Kidney epithelial cell (primary cell): ENCODE measurements around the gene MVP. TPM values are rescaled to one million over a fixed set of nuclear protein-coding genes. Genes with fewer than 3 reads are reported as not detected.

ENCODE experiments used
- DNase-seq: peaks from one replicate; pipeline ENCODE4 v3.0.0-alpha.2; 2010; ENCODE audit warnings: low read depth
- H3K27me3 ChIP-seq: 2 replicates; pipeline ENCODE4 v1.6.0; 2011; ENCODE audit warnings: low read length; ENCODE audit not compliant: control insufficient read depth, insufficient read depth
- H3K36me3 ChIP-seq: 2 replicates; pipeline ENCODE4 v1.5.1; 2011; ENCODE audit warnings: low read length; ENCODE audit not compliant: control insufficient read depth, insufficient read depth
- H3K4me3 ChIP-seq: 2 replicates; pipeline ENCODE4 v1.5.1; 2011; ENCODE audit warnings: low read depth, mild to moderate bottlenecking, control low read depth, low read length
- total RNA-seq: library from RNA; depleted of rRNA; stranded (reverse); fragments of >200 nt; gene quantifications from 2 replicates; pipeline ENCODE4 v1.2.3, GENCODE V29; 2015
- TF ChIP-seq, protein P1 (sequence below): IDR thresholded peaks from 2 replicates; pipeline ENCODE4 v1.5.1; 2011; ENCODE audit warnings: mild to moderate bottlenecking, moderate library complexity, low read length, control low read depth, inconsistent platforms; ENCODE audit not compliant: insufficient read depth, poor library complexity, severe bottlenecking

MVP gene
- total RNA-seq, 1 donor from 2014 or later: 194 TPM

DNA sequence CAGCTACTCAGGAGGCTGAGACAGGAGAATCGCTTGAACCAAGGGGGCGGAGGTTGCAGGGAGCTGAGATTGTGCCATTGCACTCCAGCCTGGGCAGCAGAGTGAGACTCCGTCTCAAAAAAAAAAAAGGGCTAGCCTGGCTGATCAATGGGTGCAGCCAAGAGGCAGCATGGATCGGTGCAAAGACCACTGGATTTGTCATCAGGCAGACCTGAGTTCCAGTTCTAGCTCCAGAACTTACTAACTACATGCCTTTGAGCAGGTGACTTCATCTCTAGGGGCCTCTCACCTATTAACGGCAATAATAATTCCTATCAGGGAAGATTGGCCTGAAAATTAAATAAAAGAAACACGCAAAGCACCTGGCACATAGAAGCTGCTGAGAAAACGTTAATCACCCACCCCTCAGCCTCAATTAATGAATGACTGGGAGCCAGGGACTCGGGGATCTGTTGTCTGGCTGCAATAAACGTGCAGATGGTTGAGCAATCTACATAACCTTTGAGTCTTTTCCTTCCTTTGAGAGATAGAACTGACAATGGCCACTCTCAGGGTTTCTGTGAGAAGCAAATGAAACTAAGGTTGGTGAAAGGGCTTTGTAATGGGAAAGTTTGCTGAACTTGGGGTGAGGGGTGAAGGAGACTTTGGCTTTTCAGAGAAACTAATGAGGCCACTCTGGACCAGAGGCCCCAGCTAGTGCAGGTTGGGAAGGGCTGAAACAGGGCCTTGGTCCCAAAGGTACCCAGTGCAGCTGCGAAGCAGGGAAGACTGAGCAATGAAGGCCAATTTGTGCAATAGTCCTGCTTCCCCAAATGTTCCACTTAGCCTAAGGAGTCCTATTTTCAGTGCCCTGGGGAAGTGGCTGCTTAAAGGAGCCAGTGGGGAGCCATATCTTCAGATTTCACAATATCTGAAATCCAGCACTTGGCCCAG is 71.5 kb downstream of the MVP start:
- H3K27me3 ChIP-seq: no peaks in the 10 kb centered on the region
- H3K36me3 ChIP-seq: no peaks in the 10 kb centered on the region
- DNase-seq: no peak
- TF ChIP-seq, protein P1, sequence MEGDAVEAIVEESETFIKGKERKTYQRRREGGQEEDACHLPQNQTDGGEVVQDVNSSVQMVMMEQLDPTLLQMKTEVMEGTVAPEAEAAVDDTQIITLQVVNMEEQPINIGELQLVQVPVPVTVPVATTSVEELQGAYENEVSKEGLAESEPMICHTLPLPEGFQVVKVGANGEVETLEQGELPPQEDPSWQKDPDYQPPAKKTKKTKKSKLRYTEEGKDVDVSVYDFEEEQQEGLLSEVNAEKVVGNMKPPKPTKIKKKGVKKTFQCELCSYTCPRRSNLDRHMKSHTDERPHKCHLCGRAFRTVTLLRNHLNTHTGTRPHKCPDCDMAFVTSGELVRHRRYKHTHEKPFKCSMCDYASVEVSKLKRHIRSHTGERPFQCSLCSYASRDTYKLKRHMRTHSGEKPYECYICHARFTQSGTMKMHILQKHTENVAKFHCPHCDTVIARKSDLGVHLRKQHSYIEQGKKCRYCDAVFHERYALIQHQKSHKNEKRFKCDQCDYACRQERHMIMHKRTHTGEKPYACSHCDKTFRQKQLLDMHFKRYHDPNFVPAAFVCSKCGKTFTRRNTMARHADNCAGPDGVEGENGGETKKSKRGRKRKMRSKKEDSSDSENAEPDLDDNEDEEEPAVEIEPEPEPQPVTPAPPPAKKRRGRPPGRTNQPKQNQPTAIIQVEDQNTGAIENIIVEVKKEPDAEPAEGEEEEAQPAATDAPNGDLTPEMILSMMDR: no peak
- no peak overlapping the region for H3K4me3 ChIP-seq

DNA sequence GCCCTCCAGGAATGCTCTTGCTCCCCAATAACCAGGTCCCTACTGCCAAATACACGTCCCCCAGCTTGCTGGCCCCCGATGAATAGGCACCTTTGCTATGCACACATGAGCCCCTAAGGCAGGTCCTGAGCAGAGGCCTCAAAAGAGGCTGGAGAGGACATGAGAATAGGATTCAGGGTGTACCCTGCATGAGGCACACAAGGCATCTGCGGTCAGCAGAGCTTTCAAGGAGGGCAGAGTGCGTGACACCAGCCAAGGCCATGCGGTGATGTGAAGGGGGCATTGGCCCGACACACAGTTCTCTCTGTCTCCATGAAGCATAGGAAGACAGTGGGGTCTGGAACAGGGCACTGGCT is 72.2 kb downstream of the MVP start:
- TF ChIP-seq, protein P1: no peak

DNA sequence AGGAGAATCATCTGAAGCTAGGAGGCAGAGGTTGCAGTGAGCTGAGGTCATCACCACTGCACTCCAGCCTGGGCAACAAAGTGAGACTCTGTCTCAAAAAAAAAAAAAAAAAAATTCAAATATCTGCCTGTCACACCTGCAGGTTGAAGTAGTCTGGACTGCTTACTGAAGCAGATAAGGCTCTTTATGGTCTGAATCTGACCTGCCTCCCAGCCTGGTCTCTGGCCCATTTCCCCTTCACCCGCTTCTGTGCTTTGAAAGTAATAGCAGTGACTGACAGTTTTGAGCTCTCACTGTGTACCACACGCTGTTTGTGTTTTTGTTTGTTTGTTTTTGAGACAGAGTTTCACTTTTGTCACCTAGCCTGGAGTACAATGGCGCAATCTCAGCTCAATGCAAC is 73.3 kb downstream of the MVP start:
- Histone ChIP-seq H3K27me3 (peaks cover 10% of the 10 kb centered on the region), H3K4me3 (no peak overlapping the region), H3K36me3 (no peaks in the 10 kb centered on the region)
- TF ChIP-seq, protein P1: no peak
- DNase-seq: no peak

More for the DNA sequence above, 72.2 kb downstream of the MVP start:
- H3K36me3 ChIP-seq: no peaks in the 10 kb centered on the region
- no peaks in the 10 kb centered on the region for H3K27me3 ChIP-seq
- H3K4me3 ChIP-seq: no peak overlapping the region
- no peak for DNase-seq

DNA sequence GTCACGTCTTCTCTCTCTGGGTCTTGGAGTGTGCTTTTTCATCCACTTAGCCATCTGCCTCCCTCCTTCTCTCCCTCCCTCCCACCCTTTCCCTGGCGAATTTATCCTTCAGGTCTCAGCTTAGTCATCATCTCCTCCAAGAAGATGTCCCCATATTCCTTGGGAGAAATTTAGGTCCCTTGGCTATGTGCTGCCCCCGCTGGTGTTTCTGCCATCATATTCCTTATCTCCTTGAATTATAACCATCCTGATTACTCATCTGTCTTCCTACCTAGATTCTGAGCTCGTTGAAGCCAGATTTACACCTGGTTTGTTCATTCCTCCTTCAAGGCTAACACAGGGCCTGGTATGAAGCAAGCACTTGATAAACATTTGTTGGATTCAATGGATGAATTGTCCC is 74.1 kb downstream of the MVP start:
- no peak for DNase-seq
- TF ChIP-seq, protein P1: no peak
- Histone ChIP-seq H3K36me3 (no peaks in the 10 kb centered on the region), H3K27me3 (peaks cover 10% of the 10 kb centered on the region), H3K4me3 (no peak overlapping the region)

DNA sequence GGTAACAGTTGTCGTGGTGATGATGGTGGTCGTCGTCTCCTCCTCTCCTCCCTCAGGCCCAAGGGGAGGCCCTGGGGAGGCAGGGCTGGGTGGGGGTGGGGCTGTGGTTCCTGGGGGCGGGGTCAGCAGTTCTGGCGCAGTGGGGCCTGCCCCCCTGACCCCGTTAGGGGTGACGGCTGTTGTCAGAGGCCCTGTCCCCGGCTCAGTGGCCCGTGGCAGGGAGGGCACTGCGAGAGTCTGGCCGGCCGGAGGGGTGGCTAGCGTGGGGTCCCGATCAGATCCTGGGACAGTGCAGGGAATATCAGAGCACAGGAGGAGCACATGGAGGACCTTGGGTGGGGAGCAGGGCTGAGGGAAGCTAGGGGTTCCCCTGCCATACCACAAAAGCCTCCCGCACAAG is 76.6 kb downstream of the MVP start:
- TF ChIP-seq, protein P1: no peak
- no peak for DNase-seq
- H3K4me3 ChIP-seq: no peak overlapping the region
- H3K36me3 ChIP-seq: no peaks in the 10 kb centered on the region
- peaks cover 10% of the 10 kb centered on the region for H3K27me3 ChIP-seq

DNA sequence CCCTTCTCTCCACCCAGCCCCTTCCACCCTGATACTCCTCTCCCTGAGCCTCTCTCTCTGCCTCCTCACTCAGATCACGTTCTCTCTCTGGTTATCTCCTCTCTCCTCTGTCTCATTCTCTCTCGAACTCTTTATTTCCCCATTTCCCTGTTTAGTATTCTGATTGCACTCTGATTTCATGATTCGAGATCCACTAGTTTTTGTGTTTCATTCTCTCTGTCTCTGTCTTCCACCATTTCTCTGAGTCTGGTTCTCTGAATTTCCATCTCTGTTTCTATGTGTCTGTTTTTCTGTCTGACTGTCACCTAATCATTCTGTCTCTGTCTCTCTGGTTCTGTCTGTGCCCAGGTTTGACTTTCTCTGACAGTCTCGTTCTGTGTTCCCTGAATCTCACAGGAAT is 77.1 kb downstream of the MVP start:
- H3K27me3 ChIP-seq: peaks cover 10% of the 10 kb centered on the region
- no peak for DNase-seq
- H3K4me3 ChIP-seq: no peak overlapping the region
- H3K36me3 ChIP-seq: no peaks in the 10 kb centered on the region
- TF ChIP-seq, protein P1: no peak
